ENCODE data around the gene ZNF668.

ZNF668 gene

GRCh38 chr16:31073970-31074813 lies at the start of gene ZNF668, which contains the start of gene ZNF646:
TSS of gene ZNF668 (minus strand) at chr16:31074240. CDS start at chr16:31064459, 9,781 bp downstream.
TSS of gene ZNF646 (plus strand) at chr16:31074422. CDS start at chr16:31076325, 1,903 bp downstream.
- peak; percentile 97 for DNase-seq

GRCh38 chr16:31120129-31120528 lies 46.1 kb upstream of the ZNF668 start:
- no peak for DNase-seq

- no peak for DNase-seq
Measured at GRCh38 chr16:31118223-31119155, 44.4 kb upstream of the ZNF668 start.

GRCh38 chr16:31117384-31118222 lies 43.6 kb upstream of the ZNF668 start, which contains the start of gene KAT8:
TSS of gene KAT8 (plus strand) at chr16:31117664. CDS start at chr16:31117682, 18 bp downstream.
- DNase-seq = peak; percentile 94

- no peak for DNase-seq
Measured at GRCh38 chr16:31114468-31114867, 40.4 kb upstream of the ZNF668 start.

GRCh38 chr16:31113121-31114120 lies 39.4 kb upstream of the ZNF668 start:
- DNase-seq = no peak

GRCh38 chr16:31112711-31113110 lies 38.7 kb upstream of the ZNF668 start:
- DNase-seq = no peak

GRCh38 chr16:31111881-31112466 lies 37.9 kb upstream of the ZNF668 start:
- no peak for DNase-seq

DNA sequence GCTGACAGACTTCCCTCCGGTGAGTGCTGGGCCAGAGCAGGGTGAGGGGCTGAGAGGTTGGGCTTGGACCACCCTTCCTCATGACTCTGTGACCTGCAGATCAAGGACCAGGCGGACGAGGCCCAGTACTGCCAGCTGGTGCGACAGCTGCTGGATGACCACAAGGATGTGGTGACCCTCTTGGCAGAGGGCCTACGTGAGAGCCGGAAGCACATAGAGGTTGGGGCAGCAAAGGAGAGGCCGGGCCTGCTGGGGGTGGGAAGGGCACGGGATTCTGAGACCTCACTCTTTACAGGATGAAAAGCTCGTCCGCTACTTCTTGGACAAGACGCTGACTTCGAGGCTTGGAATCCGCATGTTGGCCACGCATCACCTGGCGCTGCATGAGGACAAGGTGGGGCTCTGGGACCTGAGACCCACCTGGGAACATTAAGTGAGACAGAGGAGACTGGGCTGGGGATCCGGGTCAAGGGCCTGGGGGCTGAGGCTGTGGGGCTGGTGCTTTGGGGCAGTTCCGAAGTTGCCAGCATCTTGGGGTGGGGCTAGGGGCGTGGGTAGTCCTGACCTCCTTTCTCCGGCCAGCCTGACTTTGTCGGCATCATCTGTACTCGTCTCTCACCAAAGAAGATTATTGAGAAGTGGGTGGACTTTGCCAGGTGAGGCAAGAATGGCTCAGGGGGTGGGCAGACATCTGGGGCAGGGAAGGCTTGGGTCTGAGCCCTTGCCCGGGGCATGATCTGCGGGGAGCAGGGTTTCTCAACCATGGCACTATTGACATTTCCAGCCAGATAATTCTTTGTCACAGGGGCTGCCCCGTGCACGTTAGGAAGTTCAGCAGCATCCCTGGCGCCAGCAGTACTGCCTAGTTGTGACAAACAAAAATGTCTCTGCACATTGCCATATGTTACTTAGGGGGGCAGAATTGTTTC lies 36.3 kb upstream of the ZNF668 start:
- DNase-seq = no peak

- no peak for DNase-seq
Measured at GRCh38 chr16:31109622-31110021, 35.6 kb upstream of the ZNF668 start.

- no peak for DNase-seq
Measured at GRCh38 chr16:31108794-31109558, 34.9 kb upstream of the ZNF668 start.

DNA sequence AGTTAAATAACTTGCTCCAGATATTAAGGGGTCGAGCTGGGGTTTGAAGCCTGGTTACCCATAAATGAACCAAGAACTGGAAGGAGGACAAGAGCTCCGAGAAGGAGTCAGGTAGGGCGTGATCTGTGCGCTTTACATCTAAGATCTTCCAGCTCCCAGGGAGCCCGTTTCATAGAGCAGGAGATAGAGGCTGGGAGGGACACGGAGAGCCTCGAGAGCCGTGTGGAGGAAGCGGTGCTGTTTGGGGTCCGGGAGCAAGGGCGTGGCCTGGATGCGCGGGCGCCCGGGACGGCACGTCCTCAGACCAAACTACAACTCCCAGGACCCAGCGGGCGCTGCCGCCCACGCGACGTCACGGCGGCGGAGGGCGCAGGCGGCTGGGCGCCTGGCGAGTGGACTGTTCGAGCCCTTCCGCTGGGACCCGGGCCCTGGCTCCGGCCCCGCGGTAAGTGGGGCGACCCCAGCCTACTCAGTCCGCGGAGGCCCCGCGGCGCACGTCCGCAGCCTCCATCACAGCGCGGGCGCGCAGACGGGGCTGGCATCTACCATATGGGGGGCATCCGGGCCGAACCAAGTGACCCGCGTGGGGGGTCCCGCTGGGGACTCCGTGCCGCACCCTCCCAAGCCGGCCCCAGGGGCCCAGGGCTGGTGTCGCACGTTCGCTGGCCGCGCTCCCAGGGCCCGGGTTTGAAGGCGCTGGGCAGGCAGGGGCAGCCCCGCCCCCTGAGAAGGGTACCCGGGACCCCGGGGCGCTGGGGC lies 34.2 kb upstream of the ZNF668 start, which contains the start of gene BCKDK:
TSS of gene BCKDK (plus strand) at position 352 of the 759 bp plus-strand sequence. CDS start 838 bp downstream, outside the sequence.
- peak; percentile 44 for DNase-seq

DNA sequence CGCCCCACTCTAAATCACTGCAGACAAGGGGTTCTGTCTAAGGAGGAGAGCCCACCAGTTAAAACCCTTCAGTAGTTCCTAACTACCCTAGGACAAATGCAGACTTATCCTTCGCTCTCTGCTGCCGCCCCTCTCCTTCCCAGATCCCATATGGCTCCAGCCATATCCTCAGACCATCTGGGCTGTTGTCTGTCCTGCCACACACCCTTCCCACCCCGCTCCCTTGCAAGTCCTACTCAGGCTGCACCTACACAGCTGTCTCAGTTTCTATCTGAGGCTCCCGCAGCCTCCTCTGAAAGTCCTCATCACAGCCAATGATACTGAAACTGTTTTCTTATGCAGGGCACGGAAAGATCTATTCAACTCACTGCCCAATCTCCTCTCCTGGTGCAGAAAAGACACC lies 33.4 kb upstream of the ZNF668 start:
- DNase-seq = no peak

DNA sequence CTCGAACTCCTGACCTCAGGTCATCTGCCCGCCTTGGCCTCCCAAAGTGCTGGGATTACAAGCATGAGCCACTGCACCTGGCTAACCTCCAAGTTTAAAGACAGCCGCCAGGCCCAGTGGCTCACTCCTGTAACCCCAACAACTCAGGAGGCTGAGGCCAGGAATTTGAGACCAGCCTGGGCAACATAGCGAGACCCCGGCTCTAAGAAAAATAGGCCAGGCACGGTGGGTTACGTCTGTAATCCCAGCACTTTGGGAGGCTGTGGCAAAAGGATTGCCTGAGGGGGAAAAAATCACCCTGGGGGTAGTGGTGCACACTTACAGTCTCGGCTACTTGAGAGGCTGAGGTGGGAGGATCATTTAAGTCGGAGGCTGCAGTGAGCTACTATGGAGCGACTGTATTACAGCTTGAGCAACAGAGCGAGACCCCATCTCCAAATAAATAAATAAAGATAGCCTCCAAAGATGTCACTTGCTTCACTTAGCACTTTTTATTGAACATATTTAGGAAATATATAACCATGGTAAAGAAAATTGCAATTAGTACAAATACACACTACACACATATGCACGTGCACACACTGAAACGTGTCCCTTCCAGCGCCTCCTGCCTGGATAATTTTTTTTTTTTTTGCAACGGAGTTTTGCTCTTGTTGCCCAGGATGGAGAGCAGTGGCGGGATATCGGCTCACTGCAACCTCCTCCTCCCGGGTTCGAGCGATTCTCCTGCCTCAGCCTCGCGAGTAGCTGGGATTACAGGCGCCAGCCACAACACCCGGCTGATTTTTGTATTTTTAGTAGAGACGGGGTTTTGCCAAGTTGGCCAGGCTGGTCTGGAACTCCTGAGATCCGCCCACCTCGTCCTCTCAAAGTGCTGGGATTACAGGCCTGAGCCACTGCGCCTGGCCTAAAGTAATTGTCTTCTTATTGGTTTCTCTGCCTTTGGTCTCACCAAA lies 32.7 kb upstream of the ZNF668 start:
- DNase-seq = no peak

DNA sequence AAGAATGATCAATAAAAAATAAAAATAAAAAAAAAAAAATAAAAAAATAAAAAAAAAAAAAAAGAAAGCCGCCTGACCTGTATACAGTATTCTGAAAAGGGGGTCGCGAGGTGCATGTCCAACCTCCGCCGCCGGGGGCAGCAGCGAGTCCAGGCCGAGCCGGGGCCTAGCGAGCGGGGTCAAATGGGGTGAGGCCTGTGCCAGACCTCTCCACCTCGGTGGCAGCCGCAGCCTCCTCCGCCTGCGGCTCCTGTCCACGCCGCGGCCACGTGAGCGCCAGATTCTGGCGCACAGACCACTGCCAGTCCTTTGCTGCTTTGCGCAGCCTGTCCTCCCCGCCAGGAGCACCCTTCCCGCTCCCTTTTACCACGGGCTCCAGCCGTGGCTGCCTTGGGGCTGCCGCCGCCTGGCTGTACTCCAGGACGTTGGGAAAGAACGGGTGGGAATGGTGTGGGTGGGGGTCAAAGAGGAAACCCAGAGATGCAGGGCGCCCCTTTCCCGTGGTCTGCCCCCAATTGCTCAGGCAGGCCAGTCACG lies 31.7 kb upstream of the ZNF668 start:
- DNase-seq = peak; percentile 64
